ENCODE measurements around the gene TMEM125.
A peak's percentile ranks its signal among the peaks of the same experiment; 100 is the strongest.

The TMEM125 gene

DNA sequence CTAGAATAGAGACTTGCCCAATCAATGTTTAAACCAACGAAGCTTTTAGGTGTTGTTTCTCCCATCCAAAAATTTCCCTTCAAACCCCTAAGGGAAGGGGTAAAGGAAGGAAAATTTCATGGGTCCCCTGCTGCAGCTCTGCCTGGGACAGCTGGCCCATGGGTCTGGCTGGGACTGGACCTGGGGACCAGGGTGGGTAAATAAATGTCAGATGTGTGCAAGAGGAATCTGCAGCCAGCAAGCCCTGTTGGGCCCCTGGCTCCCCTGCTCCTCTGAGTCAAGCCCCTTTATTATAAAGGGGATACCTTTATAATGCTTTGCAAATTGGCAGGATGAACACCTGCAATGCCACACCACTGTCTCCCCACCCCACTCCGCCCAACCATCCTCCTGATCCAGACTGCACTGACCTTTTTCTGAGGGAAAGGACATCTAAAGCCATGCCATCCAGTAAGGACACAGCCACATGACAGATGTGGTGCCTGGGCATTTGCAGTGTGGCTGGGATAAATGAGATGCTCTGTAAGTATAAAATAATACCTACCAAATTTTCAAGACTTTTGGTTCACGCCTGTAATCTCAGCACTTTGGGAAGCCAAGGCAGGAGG, 1.9 kb upstream of the TMEM125 start:
- Histone ChIP-seq H2BK12ac (ENCODE audit: low read length) (no peak overlapping the region), H3K4me2 (ENCODE audit: low read length) (no peak overlapping the region), H3K4ac (ENCODE audit: low read depth, low read length) (no peak overlapping the region), H4K12ac (ENCODE audit: low read depth, low read length) (no peak overlapping the region), H3K14ac (ENCODE audit: low read length) (no peak overlapping the region), H3K4me3 (ENCODE audit: low read depth, low read length) (no peak overlapping the region), H3K79me2 (ENCODE audit: control insufficient read depth, insufficient read depth, low read length, poor library complexity) (no peaks in the 10 kb centered on the region), H3K9ac (ENCODE audit: low read length) (no peak overlapping the region), H2BK120ac (ENCODE audit: insufficient read depth, low read length, poor library complexity) (no peak overlapping the region), H2AK5ac (ENCODE audit: low read length) (no peak overlapping the region), H2BK5ac (ENCODE audit: low read depth, low read length, poor library complexity) (no peak overlapping the region), H3K27me3 (ENCODE audit: insufficient read depth, low read length) (no peaks in the 10 kb centered on the region), H3K79me1 (ENCODE audit: low read length) (no peaks in the 10 kb centered on the region), H3K27ac (ENCODE audit: low read depth, low read length) (no peak overlapping the region), H3K36me3 (ENCODE audit: control insufficient read depth in 1 of 2, insufficient read depth in 2 of 2, low read length in 2 of 2) (no peaks in the 10 kb centered on the region), H3K9me3 (ENCODE audit: insufficient read depth, low read depth, low read length) (peaks cover 3% of the 10 kb centered on the region), H3K18ac (ENCODE audit: low read length) (no peak overlapping the region), H4K8ac (ENCODE audit: low read depth, low read length) (no peak overlapping the region), H3K4me1 (ENCODE audit: control insufficient read depth in 1 of 2, insufficient read depth in 2 of 2, low read length in 2 of 2) (peaks cover 2 to 17% of the 10 kb centered on the region in 2 experiments), H4K91ac (ENCODE audit: low read depth, low read length) (no peak overlapping the region), H3K23ac (ENCODE audit: low read length) (no peak overlapping the region), H2AFZ (ENCODE audit: insufficient read depth, low read length, poor library complexity) (no peak overlapping the region)
- DNase-seq, result no peak
- no CpG with 5 or more reads among the region's 3 CpGs for WGBS (ENCODE audit: extremely low coverage, insufficient coverage, insufficient read length)

DNA sequence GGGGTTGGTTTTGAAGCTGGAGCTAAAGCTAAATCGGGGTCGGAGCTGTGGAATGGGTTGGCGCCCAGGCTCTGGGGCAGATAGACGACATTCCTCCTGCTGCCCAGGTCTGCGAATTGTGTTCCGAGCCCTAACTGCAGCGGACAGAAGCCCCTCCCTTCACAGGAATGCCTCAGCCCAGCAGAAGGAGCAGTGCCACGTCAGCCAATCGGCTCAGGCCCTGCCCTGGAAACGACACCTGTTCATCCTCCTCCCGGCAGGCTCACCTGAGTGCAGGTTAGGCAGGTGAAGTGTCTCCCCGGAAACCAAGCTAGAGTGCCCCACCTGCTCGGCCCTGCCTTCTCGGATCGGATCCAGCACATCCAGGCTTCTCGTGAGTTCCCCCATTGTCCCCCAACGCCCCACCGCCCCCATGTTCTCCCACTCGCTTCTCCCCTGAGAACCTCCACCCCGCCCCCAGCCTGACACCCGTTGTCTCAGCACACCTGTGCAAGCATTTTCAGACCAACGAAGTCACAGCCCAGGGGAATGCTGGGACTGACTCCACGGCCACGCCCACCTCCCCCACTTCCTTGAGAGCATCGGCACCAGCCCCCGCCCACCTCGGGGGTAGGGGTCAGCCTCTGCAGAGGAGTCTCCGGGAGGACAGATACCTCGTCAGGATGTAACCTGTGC, 775 bp downstream of the TMEM125 start:
- Histone ChIP-seq H3K9ac (ENCODE audit: low read length) (no peak overlapping the region), H3K9me3 (ENCODE audit: insufficient read depth, low read depth, low read length) (peaks cover 5% of the 10 kb centered on the region), H3K4me3 (ENCODE audit: low read depth, low read length) (peak overlapping the region; percentile 51), H3K27ac (ENCODE audit: low read depth, low read length) (no peak overlapping the region), H2AK5ac (ENCODE audit: low read length) (no peak overlapping the region), H3K79me2 (ENCODE audit: control insufficient read depth, insufficient read depth, low read length, poor library complexity) (no peaks in the 10 kb centered on the region), H3K18ac (ENCODE audit: low read length) (no peak overlapping the region), H4K91ac (ENCODE audit: low read depth, low read length) (no peak overlapping the region), H2BK5ac (ENCODE audit: low read depth, low read length, poor library complexity) (no peak overlapping the region), H3K4me2 (ENCODE audit: low read length) (peak overlapping the region; percentile 59), H3K79me1 (ENCODE audit: low read length) (no peaks in the 10 kb centered on the region), H4K8ac (ENCODE audit: low read depth, low read length) (no peak overlapping the region), H2BK120ac (ENCODE audit: insufficient read depth, low read length, poor library complexity) (no peak overlapping the region), H3K27me3 (ENCODE audit: insufficient read depth, low read length) (no peaks in the 10 kb centered on the region), H2BK12ac (ENCODE audit: low read length) (no peak overlapping the region), H3K36me3 (ENCODE audit: control insufficient read depth in 1 of 2, insufficient read depth in 2 of 2, low read length in 2 of 2) (no peaks in the 10 kb centered on the region), H3K4ac (ENCODE audit: low read depth, low read length) (no peak overlapping the region), H3K4me1 (ENCODE audit: control insufficient read depth in 1 of 2, insufficient read depth in 2 of 2, low read length in 2 of 2) (peaks cover 2 to 17% of the 10 kb centered on the region in 2 experiments), H3K14ac (ENCODE audit: low read length) (no peak overlapping the region), H4K12ac (ENCODE audit: low read depth, low read length) (no peak overlapping the region), H2AFZ (ENCODE audit: insufficient read depth, low read length, poor library complexity) (no peak overlapping the region), H3K23ac (ENCODE audit: low read length) (no peak overlapping the region)
- peak; percentile 73 to 81 for DNase-seq
- no CpG with 5 or more reads among the region's 29 CpGs for WGBS (ENCODE audit: extremely low coverage, insufficient coverage, insufficient read length)

DNA sequence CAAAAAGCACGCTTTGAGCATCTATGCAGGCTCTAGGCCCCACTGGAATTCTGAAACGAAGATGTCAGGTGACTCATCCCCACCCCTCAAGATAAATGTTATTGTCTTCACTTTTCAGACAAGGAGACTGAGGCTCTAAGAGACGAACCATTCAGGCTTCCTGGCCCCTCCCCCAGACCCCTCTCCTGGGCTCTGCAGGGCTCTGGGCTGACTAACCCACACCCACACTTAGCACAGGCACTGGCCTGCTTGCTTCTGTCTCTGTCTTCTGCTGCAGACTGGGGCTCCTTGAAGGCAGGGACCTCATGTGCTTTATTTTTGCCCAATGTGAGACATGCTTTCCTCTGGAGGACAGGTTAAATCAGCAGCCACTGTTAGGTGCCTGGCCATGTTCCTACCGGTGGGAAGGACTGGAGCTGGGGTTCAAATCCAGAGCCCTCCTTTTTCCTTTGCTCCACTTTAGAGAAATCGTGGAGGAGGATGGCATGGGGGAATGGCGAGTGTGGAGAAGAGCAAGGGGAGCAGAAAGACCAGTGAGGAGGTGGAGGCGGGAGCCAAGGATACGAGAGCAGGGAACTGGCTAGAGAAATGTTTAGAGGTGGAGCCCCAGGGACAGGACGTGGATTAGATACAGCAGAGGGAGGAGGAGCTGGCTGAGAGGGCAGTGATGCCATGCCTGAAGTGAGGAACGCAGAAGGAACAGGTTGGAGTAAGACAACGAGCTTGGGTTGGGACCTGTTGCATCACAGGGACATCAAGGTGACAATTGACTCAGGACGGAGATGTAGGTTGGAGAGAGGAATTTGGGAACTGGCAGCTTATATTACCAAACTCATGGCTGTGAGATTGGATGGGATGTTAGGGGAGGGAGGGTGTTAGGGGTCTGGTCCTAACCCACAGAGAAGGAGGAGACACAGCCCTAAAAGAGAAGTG, 1.7 kb downstream of the TMEM125 start:
- H3K27ac ChIP-seq (ENCODE audit: low read depth, low read length), result no peak overlapping the region
- no peak overlapping the region for H2AFZ ChIP-seq (ENCODE audit: insufficient read depth, low read length, poor library complexity)
- no peaks in the 10 kb centered on the region for H3K36me3 ChIP-seq (ENCODE audit: control insufficient read depth in 1 of 2, insufficient read depth in 2 of 2, low read length in 2 of 2)
- no peak overlapping the region for H4K8ac ChIP-seq (ENCODE audit: low read depth, low read length)
- no peak for DNase-seq
- H4K12ac ChIP-seq (ENCODE audit: low read depth, low read length), result no peak overlapping the region
- H3K14ac ChIP-seq (ENCODE audit: low read length), result no peak overlapping the region
- no peak overlapping the region for H3K9ac ChIP-seq (ENCODE audit: low read length)
- H3K4me2 ChIP-seq (ENCODE audit: low read length), result peak overlapping the region; percentile 59
- no peak overlapping the region for H2BK5ac ChIP-seq (ENCODE audit: low read depth, low read length, poor library complexity)
- WGBS (ENCODE audit: extremely low coverage, insufficient coverage, insufficient read length), result no CpG with 5 or more reads among the region's 12 CpGs
- peaks cover 2 to 17% of the 10 kb centered on the region in 2 experiments for H3K4me1 ChIP-seq (ENCODE audit: control insufficient read depth in 1 of 2, insufficient read depth in 2 of 2, low read length in 2 of 2)
- no peak overlapping the region for H2BK120ac ChIP-seq (ENCODE audit: insufficient read depth, low read length, poor library complexity)
- H2AK5ac ChIP-seq (ENCODE audit: low read length), result no peak overlapping the region
- H4K91ac ChIP-seq (ENCODE audit: low read depth, low read length), result no peak overlapping the region
- H3K4me3 ChIP-seq (ENCODE audit: low read depth, low read length), result peak overlapping the region; percentile 51
- no peaks in the 10 kb centered on the region for H3K79me1 ChIP-seq (ENCODE audit: low read length)
- H3K27me3 ChIP-seq (ENCODE audit: insufficient read depth, low read length), result no peaks in the 10 kb centered on the region
- H3K18ac ChIP-seq (ENCODE audit: low read length), result no peak overlapping the region
- H3K79me2 ChIP-seq (ENCODE audit: control insufficient read depth, insufficient read depth, low read length, poor library complexity), result no peaks in the 10 kb centered on the region
- peaks cover 3% of the 10 kb centered on the region for H3K9me3 ChIP-seq (ENCODE audit: insufficient read depth, low read depth, low read length)
- no peak overlapping the region for H2BK12ac ChIP-seq (ENCODE audit: low read length)
- no peak overlapping the region for H3K23ac ChIP-seq (ENCODE audit: low read length)
- no peak overlapping the region for H3K4ac ChIP-seq (ENCODE audit: low read depth, low read length)

DNA sequence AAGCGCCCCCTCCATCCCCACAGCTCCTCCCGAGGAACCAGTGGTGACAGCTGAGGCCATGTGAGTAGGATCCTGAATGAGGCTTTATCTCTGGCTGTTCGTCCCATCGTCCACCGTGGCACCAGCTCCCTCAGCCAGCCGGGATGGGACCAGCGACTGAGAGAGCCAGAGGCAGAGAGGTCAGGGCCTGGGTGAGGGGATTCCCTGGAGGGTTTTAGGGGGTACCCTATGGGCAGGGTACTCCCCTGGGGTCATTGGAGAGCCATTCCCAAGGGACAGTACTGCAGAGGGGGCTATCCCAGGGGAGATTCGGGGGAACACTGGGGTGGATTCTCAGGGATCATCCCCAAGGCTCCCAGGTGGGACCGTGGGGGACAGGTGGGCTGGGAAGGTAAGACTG, 2.4 kb downstream of the TMEM125 start:
- no peak for DNase-seq
- H4K8ac ChIP-seq (ENCODE audit: low read depth, low read length), result no peak overlapping the region

More for the DNA sequence above, 2.4 kb downstream of the TMEM125 start:
- Histone ChIP-seq H3K18ac (ENCODE audit: low read length) (no peak overlapping the region), H3K4me2 (ENCODE audit: low read length) (no peak overlapping the region), H3K23ac (ENCODE audit: low read length) (no peak overlapping the region), H3K14ac (ENCODE audit: low read length) (no peak overlapping the region), H3K79me1 (ENCODE audit: low read length) (no peaks in the 10 kb centered on the region), H3K4me1 (ENCODE audit: control insufficient read depth in 1 of 2, insufficient read depth in 2 of 2, low read length in 2 of 2) (peaks cover 2 to 17% of the 10 kb centered on the region in 2 experiments), H3K9ac (ENCODE audit: low read length) (no peak overlapping the region), H3K79me2 (ENCODE audit: control insufficient read depth, insufficient read depth, low read length, poor library complexity) (no peaks in the 10 kb centered on the region), H2BK5ac (ENCODE audit: low read depth, low read length, poor library complexity) (no peak overlapping the region), H3K36me3 (ENCODE audit: control insufficient read depth in 1 of 2, insufficient read depth in 2 of 2, low read length in 2 of 2) (no peaks in the 10 kb centered on the region), H3K27me3 (ENCODE audit: insufficient read depth, low read length) (no peaks in the 10 kb centered on the region), H4K12ac (ENCODE audit: low read depth, low read length) (no peak overlapping the region), H3K27ac (ENCODE audit: low read depth, low read length) (no peak overlapping the region), H2AK5ac (ENCODE audit: low read length) (no peak overlapping the region), H3K9me3 (ENCODE audit: insufficient read depth, low read depth, low read length) (peaks cover 3% of the 10 kb centered on the region), H3K4ac (ENCODE audit: low read depth, low read length) (no peak overlapping the region), H2AFZ (ENCODE audit: insufficient read depth, low read length, poor library complexity) (no peak overlapping the region), H2BK120ac (ENCODE audit: insufficient read depth, low read length, poor library complexity) (no peak overlapping the region), H3K4me3 (ENCODE audit: low read depth, low read length) (no peak overlapping the region), H4K91ac (ENCODE audit: low read depth, low read length) (no peak overlapping the region), H2BK12ac (ENCODE audit: low read length) (no peak overlapping the region)
- WGBS (ENCODE audit: extremely low coverage, insufficient coverage, insufficient read length), result no CpG with 5 or more reads among the region's 9 CpGs

Data from trophoblast cell (in vitro differentiated cells and primary cell).